Brain pericyte (primary cell): ENCODE measurements around the gene ATP12A.

Experiments
- DNase-seq: peaks from one replicate; pipeline ENCODE4 v3.0.0-alpha.2; 2012; ENCODE audit warnings: low read depth, low spot score

The ATP12A gene

GRCh38 chr13:24688111-24688510 is 7.9 kb downstream of the ATP12A start:
- no peak for DNase-seq

- DNase-seq, result no peak
These were observed 8.7 kb downstream of the ATP12A start for GRCh38 chr13:24688950-24689349.

GRCh38 chr13:24691381-24691780 is 11.2 kb downstream of the ATP12A start:
- DNase-seq, result no peak

GRCh38 chr13:24692561-24692960 is 12.4 kb downstream of the ATP12A start:
- no peak for DNase-seq

GRCh38 chr13:24693862-24694471 is 13.8 kb downstream of the ATP12A start:
- no peak for DNase-seq

- no peak for DNase-seq
These were observed 14.7 kb downstream of the ATP12A start for GRCh38 chr13:24694907-24695306.

- DNase-seq, result no peak
These were observed 18.5 kb downstream of the ATP12A start for GRCh38 chr13:24698686-24699085.

GRCh38 chr13:24699541-24699940 is 19.3 kb downstream of the ATP12A start:
- no peak for DNase-seq

GRCh38 chr13:24700539-24700938 is 20.3 kb downstream of the ATP12A start:
- no peak for DNase-seq

- DNase-seq, result no peak
These were observed 26.8 kb downstream of the ATP12A start for GRCh38 chr13:24706886-24707585.

- no peak for DNase-seq
These were observed 29.1 kb downstream of the ATP12A start for GRCh38 chr13:24709186-24709913.

- no peak for DNase-seq
These were observed 32.8 kb downstream of the ATP12A start for GRCh38 chr13:24713022-24713421.

- DNase-seq, result no peak
These were observed 35.8 kb downstream of the ATP12A start for GRCh38 chr13:24716011-24716410.

GRCh38 chr13:24716446-24716845 is 36.2 kb downstream of the ATP12A start:
- no peak for DNase-seq

- no peak for DNase-seq
These were observed 37.0 kb downstream of the ATP12A start for GRCh38 chr13:24717217-24717616.

- DNase-seq, result no peak
These were observed 38.2 kb downstream of the ATP12A start for GRCh38 chr13:24718192-24718965.

GRCh38 chr13:24719139-24719538 is 38.9 kb downstream of the ATP12A start:
- no peak for DNase-seq

GRCh38 chr13:24723206-24723605 is 43.0 kb downstream of the ATP12A start:
- DNase-seq, result no peak

- no peak for DNase-seq
These were observed 44.5 kb downstream of the ATP12A start for GRCh38 chr13:24724714-24725113.

- DNase-seq, result no peak
These were observed 45.2 kb downstream of the ATP12A start for GRCh38 chr13:24725379-24725778.

GRCh38 chr13:24727731-24728601 is 47.8 kb downstream of the ATP12A start:
- peak; percentile 41 for DNase-seq
